ENCODE data around the gene RGL3.
A peak's percentile ranks its signal among the peaks of the same experiment; 100 is the strongest.
"Not testable (repeated sequence)": the region's sequence is repeated elsewhere in the genome, so short reads cannot be mapped to it uniquely, and the experiment has no call there.

RGL3 gene

DNA sequence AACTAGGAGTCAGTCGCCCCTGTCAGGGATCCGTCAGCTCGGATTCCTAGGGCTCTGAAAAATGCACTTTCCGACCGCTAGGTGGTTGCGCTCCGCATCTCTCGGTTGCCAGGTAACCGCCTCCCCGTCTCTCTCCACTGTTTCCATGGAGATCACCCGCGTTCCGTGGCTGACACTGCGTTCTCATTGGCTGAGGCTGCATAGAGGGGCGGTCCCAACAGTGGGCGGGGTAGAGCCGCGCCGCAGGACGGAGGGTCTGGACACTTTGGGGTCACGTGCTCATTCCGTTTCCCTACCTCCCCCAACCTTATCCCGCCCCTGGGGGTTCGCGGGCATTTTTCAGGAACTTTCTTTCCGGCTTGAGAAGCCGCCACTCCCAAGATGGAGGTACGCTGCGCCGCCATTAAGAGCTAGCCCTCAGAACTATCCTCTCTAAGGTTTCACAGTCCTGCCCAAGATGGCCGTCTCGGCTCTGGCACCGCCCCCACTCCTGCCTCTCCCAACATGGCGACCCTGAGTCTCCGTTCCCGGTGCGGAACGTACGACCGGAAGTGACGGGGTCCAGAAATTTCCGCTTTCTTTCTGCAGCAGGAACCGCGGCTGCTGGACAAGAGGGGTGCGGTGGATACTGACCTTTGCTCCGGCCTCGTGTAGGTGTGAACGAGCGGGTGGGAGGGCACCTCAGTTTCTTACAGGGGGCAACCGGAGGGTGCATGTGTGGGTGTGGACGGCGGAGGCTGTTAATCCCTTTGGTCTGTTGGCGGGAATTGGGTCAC is 16.1 kb upstream of the RGL3 start, which contains the start of the genes ODAD3 and PRKCSH:
Gene ODAD3 (minus strand): TSS at position 65 of the 776 bp plus-strand sequence. CDS start 105 bp downstream, outside the sequence.
Gene PRKCSH (plus strand): TSS at position 579 of the 776 bp plus-strand sequence. CDS start 483 bp downstream, outside the sequence.
- TF ChIP-seq ZFX (IDR thresholded peaks at IDR 0.05), result no peak
- TF ChIP-seq, protein P1, sequence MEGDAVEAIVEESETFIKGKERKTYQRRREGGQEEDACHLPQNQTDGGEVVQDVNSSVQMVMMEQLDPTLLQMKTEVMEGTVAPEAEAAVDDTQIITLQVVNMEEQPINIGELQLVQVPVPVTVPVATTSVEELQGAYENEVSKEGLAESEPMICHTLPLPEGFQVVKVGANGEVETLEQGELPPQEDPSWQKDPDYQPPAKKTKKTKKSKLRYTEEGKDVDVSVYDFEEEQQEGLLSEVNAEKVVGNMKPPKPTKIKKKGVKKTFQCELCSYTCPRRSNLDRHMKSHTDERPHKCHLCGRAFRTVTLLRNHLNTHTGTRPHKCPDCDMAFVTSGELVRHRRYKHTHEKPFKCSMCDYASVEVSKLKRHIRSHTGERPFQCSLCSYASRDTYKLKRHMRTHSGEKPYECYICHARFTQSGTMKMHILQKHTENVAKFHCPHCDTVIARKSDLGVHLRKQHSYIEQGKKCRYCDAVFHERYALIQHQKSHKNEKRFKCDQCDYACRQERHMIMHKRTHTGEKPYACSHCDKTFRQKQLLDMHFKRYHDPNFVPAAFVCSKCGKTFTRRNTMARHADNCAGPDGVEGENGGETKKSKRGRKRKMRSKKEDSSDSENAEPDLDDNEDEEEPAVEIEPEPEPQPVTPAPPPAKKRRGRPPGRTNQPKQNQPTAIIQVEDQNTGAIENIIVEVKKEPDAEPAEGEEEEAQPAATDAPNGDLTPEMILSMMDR (conservative IDR thresholded peaks at IDR 0.05), result peak; percentile 94
- H3K27ac ChIP-seq, result peak within 1 kb of the TSS; percentile 78

DNA sequence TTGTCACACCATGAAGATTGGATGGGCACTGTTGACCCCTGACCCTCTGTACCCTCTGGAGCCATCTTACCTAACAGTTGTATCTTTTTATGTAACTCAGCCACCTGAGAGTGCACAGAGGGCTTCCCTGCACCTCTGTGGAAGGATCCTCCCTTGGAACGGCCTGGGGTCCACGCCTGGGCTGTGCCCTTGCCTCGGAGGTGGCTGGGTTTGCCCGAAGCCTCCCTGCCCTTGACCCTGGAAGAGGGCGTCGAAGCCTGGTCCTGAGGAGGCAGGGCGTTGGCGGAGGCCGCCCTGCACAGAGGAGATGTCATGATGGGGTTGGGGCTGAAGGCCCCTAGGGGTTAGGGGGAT is 15.6 kb upstream of the RGL3 start:
- peak overlapping the region; percentile 78 for H3K27ac ChIP-seq
- TF ChIP-seq, protein P1 (conservative IDR thresholded peaks at IDR 0.05), result no peak
- no peak for TF ChIP-seq ZFX (IDR thresholded peaks at IDR 0.05)

DNA sequence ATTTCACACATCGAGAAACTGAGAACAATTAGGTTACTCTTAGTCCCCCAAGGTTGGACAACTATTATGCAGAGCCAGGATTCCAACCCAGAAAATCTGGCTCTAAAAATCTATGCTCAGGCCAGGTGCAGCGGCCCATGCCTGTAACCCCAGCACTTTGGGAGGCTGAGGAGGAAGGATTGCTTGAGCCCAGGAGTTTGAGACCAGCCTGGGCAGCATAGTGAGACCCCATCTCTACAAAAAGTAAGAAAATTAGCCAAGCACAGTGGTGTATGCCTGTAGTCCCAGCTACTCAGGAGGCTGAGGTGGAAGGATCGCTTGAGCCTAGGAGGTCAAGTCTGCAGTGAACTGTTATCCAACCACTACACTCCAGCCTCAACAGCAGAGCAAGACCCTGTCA is 14.4 kb upstream of the RGL3 start:
- not testable (repeated sequence) for H3K27ac ChIP-seq

DNA sequence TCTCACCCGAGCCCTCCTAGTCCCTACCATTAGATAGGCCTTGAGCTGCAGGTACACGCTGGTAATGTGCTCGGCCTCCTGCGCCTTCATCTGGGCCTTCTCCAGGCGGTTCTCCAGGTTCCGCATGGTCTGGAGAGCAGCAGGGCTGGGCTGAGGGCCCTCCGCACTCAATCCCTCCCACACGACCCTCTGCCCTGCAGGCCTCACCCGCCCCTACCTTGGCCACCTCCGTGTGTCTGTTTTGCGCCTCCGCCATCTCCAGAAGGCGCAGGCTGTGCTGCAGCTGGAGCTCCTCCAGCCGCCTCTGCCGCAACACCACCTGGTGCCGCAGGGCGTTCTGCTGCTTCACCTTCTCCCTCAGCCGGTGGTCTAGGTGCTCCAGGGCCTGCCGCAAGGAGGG is 7.5 kb upstream of the RGL3 start:
- TF ChIP-seq ZFX (IDR thresholded peaks at IDR 0.05), result no peak
- TF ChIP-seq, protein P1 (conservative IDR thresholded peaks at IDR 0.05), result no peak
- H3K27ac ChIP-seq, result no peak overlapping the region

DNA sequence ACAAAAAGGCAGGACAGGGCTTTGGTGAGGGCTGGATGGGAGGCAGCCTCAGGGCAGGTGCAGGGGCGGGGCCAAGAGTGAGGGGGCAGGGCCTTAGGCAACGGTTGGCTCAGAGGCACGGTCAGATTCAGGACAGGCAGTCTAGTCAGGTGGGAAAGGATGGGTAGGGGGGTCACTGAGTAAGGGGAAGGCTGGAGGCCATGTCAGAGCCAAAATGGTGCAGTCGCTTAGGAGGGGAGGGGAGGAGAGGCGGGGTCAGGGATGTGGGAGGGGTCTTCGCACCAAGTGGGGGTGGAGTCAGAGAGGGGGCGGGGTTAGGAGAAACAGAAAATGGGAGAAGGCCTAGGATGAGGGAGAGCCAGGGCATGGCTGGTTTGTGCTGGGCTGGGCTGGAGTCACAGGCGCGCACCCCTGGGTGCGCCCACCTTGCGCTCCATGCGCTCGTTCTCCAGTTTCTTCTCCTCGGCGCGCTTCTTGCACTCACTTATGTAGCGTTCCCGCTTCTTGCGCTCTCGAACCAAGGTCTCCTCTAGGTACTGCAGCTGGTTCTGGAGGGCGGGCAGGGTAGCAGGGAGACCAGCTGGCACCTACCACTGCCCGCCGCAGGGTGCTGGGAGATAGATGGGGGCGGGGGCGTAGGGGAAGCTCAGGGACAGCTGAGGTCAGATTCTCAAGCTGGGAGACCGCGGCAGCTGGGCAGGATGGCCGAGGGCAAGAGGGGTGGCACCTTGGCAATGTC is 6.8 kb upstream of the RGL3 start:
- TF ChIP-seq ZFX (IDR thresholded peaks at IDR 0.05), result no peak
- TF ChIP-seq, protein P1 (conservative IDR thresholded peaks at IDR 0.05), result no peak

DNA sequence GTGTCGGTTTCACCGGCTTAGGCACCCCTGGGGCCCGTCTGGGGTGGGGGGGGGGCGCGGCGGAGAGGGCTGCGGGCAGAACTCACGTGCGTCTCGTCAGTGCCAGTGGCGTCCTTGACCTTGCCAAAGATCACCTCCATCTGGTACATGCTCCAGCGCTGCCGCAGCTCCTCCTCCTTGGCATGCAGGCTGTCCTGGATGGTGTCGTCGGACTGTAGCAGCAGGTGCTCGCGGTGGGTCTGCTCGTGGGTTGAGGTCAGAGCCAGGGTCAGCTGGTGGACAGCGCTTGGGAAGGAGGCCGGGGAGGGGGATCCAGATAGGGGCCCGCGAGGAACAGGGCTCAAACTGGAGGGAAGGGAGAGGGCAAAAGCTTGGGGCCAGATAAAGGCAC is 4.7 kb upstream of the RGL3 start:
- H3K27ac ChIP-seq, result no peak overlapping the region
- TF ChIP-seq, protein P1 (conservative IDR thresholded peaks at IDR 0.05), result no peak

More for the DNA sequence above, 6.8 kb upstream of the RGL3 start:
- H3K27ac ChIP-seq, result no peak overlapping the region

DNA sequence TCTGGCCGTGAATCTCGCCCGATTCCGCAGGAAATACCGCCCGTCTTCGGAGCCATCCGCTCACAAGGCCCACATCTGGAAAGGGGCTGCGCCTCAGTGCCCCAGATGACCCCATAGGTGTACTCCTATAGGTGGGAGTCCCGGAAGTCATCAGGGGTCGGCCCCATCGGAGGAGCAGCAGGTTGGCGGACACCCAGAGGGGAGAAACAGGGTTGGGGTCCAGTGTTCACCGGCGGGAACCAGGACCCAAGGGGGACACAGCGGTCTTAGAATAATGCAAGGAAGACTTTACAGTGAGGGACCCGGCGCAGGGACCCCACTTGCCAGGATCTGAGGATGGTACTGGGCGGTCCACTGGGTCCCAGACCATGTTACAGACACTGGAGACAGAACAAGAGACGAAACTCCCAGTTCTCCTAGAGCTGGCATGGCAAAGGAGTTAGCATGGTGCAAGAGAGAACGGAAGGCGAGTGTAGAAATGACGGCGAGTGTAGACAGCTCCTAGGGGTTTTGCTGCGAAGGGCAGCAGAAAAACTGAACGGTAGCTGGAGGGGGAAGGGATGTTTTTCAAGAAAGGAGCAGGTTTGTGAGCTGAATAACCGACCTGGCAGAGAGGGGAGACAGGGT is 4.2 kb upstream of the RGL3 start:
- TF ChIP-seq ZFX (IDR thresholded peaks at IDR 0.05), result no peak
- TF ChIP-seq, protein P1 (conservative IDR thresholded peaks at IDR 0.05), result no peak

More for the DNA sequence above, 4.2 kb upstream of the RGL3 start:
- H3K27ac ChIP-seq, result no peak overlapping the region

Measured in C4-2B (cell line).